Spleen (tissue), 11 donors: ENCODE results near the gene KCNT1. TPM values are rescaled to one million over a fixed set of nuclear protein-coding genes. Genes with fewer than 3 reads are reported as not detected.

Source experiments
- DNase-seq: peaks from one replicate; pipeline ENCODE4 v3.0.0-alpha.2; 2020
- H3K27ac ChIP-seq, 8 donors: fragments of 200-600 bp; sonication (generic) in 7 of 8; 1 replicate in 4 of 8; 2 replicates in 4 of 8; pipeline versions ENCODE4 v1.5.0 to v1.8.0; 2016 to 2021; ENCODE audit warnings: inconsistent platforms in 4 of 8, mild to moderate bottlenecking in 4 of 8, moderate library complexity in 1 of 8
- H3K27me3 ChIP-seq, 7 donors: fragments of 200-600 bp; sonication (generic) in 6 of 7; replicated peaks in 1 of 7; 1 replicate in 4 of 7; 2 replicates in 3 of 7; pipeline versions ENCODE4 v1.5.0 to v1.8.0; 2016 to 2021; ENCODE audit warnings: inconsistent platforms in 3 of 7, mild to moderate bottlenecking in 1 of 7
- H3K36me3 ChIP-seq, 6 donors: fragments of 200-600 bp; sonication (generic) in 5 of 6; 1 replicate in 4 of 6; 2 replicates in 2 of 6; pipeline versions ENCODE4 v1.5.0 to v1.8.0; 2016 to 2021; ENCODE audit warnings: inconsistent platforms in 2 of 6
- H3K4me1 ChIP-seq, 6 donors: fragments of 200-600 bp; sonication (generic) in 5 of 6; 1 replicate in 3 of 6; 2 replicates in 3 of 6; pipeline versions ENCODE4 v1.5.0 to v1.8.0; 2016 to 2021; ENCODE audit warnings: inconsistent platforms in 3 of 6
- H3K4me3 ChIP-seq, 8 donors: fragments of 200-600 bp; sonication (generic) in 7 of 8; 1 replicate in 4 of 8; 2 replicates in 4 of 8; pipeline versions ENCODE4 v1.5.0 to v1.8.0; 2016 to 2021; ENCODE audit warnings: inconsistent platforms in 4 of 8, mild to moderate bottlenecking in 4 of 8, moderate library complexity in 2 of 8
- H3K9me3 ChIP-seq, 8 donors: fragments of 200-600 bp; sonication (generic) in 7 of 8; 1 replicate in 4 of 8; 2 replicates in 4 of 8; pipeline versions ENCODE4 v1.5.0 to v1.8.0; 2016 to 2021; ENCODE audit warnings: inconsistent platforms in 4 of 8
- CTCF ChIP-seq, 11 experiments: fragments of 200-600 bp in 7 of 11; fragments of 450-650 bp in 4 of 11; sonication (generic) in 4 of 11; IDR thresholded peaks in 8 of 11; conservative IDR thresholded peaks in 3 of 11; 1 replicate in 7 of 11; 2 replicates in 4 of 11; pipeline versions ENCODE4 v1.4.0 to v1.8.0; 2016 to 2021; ENCODE audit warnings: antibody characterized with exemption in 11 of 11, inconsistent platforms in 4 of 11, mild to moderate bottlenecking in 1 of 11
- POLR2A ChIP-seq, 3 donors: fragments of 450-650 bp; IDR thresholded peaks; one replicate each; pipeline ENCODE4 v1.5.1; 2017; ENCODE audit warnings: antibody characterized with exemption in 3 of 3, mild to moderate bottlenecking in 1 of 3
- POLR2AphosphoS5 ChIP-seq, 3 donors: sonication (generic); formaldehyde crosslinking; IDR thresholded peaks; one replicate each; pipeline ENCODE4 v1.5.1; 2017; ENCODE audit warnings: antibody characterized with exemption in 3 of 3
- WGBS, 5 donors: extraction: QIAGEN DNeasy Blood & Tissue Kit in 3 of 5; methylation state at CpG; one replicate each; pipeline versions ENCODE4 v1.1.5 to v1.1.7; 2013 to 2018; 5-methylcytosine and 5-hydroxymethylcytosine counted together
- intact Hi-C: fragments of 100-400 bp; cut with DNase I; formaldehyde crosslinking; loops from one replicate; pipeline ENCODE4 v1.15.0; 2023; ENCODE audit warnings: low total_unique reads
- polyA plus RNA-seq, 3 donors: library from polyadenylated mRNA; stranded (reverse); fragments of 200-250 nt; gene quantifications; one replicate each; pipeline ENCODE4 v1.2.1, GENCODE V29; 2013
- total RNA-seq, 7 donors: library from RNA; depleted of rRNA in 3 of 7; stranded (reverse); fragments of >200 nt in 3 of 7; fragmentation: NEBNext Ultra II Directional in 4 of 7; extraction: Animal tissue kit (Norgen Biotek cat#: 25700) in 4 of 7; gene quantifications; one replicate each; pipeline versions ENCODE4 v1.1.0 to v1.2.1, GENCODE V29; 2016 to 2021
- donor health status: healthy with polysubstance abuse.
- donor health status: DM: no; HTN: no; CAD: no; lungs with moderate emphysema.
- donor health status: DM: no; HTN: no; CAD: no.
- donor health status: Bipolar disorder and iron deficiency.
- donor health status: healthy.
- donor health status: DM: no; HTN: no; CAD: no.
- donor health status: DM: yes; HTN: yes; CAD: no.

The KCNT1 gene
- total and polyA plus RNA-seq, 10 donors, result 1.0 to 41.5 (median 19.8) TPM

DNA sequence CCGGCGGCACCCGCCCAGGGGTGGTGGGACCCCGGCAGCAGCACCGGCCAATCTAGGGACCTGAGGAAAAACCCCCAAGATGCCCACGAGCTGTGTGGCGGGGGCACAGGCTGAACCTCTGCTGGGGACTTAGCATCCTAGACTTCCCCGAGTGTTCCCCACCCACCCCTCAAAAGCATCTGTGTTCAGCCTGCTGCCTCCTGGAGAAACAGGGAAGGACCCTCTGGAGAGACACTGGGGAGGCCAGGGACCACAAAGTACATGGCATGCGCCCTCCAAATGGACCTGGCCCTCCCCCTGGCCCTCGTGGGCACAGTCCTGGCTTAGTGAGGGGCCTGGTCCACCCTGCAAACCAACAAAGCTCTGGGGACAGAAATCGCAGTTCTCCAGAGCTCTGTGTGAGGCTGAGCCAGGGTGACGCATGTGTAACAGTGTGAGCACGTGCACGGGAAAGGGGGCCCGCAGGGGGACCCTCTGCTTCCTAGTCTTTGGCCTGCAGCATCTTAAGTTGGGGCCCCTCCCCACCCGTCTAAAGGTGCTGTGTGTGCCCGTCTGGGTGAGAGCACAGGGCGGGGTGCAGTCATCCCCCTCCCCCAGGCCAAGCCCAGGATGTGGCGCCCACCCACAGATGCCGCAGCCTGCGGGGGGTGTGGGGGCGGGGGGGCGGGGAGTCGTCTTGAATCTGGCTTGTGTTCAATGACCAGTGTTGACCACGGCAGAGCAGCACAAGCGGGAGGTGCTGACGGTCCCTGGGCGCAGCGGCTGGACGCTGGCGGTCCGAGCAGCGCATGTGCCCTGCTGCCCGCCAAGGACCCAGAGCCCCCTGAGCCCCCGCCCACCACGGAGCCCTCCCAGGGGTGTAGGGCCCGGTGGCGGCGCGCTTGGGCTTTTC, 672 bp upstream of the KCNT1 start:
- Histone ChIP-seq H3K27me3 (peaks cover 0 to 64% (median 26%) of the 10 kb centered on the region in 7 donors), H3K9me3 (no peaks in the 10 kb centered on the region), H3K36me3 (no peaks in the 10 kb centered on the region), H3K27ac (no peak overlapping the region), H3K4me3 (peak overlapping the region in 5 of 8 donors; percentile 1 to 55 (median 9)), H3K4me1 (peaks cover 0 to 47% (median 21%) of the 10 kb centered on the region in 6 donors)
- 23 to 41% (median 25%) methylated on average over 18 to 40 of the region's 40 CpGs for WGBS, 5 donors
- no peak for DNase-seq
- intact Hi-C loops, result no loop called here
- no peak for TF ChIP-seq POLR2AphosphoS5 (IDR thresholded peaks at IDR 0.05)
- no peak for TF ChIP-seq POLR2A (IDR thresholded peaks at IDR 0.05)
- TF ChIP-seq CTCF (IDR thresholded peaks at IDR 0.05 in 8 of 11, conservative IDR thresholded peaks at IDR 0.05 in 3 of 11), result no peak

GRCh38 chr9:135703726-135704125, 1.7 kb downstream of the KCNT1 start:
- Histone ChIP-seq H3K27me3 (peaks cover 0 to 60% (median 26%) of the 10 kb centered on the region in 7 donors), H3K27ac (peak overlapping the region in 3 of 8 donors; percentile 75 to 83 (median 80)), H3K4me3 (no peak overlapping the region), H3K9me3 (no peaks in the 10 kb centered on the region), H3K4me1 (peaks cover 0 to 71% (median 40%) of the 10 kb centered on the region in 6 donors), H3K36me3 (peaks cover 0 to 4% (median 0%) of the 10 kb centered on the region in 6 donors)
- intact Hi-C loops, result no loop called here
- DNase-seq, result no peak
- WGBS, 5 donors, result 29 to 45% (median 36%) methylated on average over 10 to 14 of the region's 14 CpGs
- no peak for TF ChIP-seq POLR2A (IDR thresholded peaks at IDR 0.05)
- no peak for TF ChIP-seq CTCF (IDR thresholded peaks at IDR 0.05 in 8 of 11, conservative IDR thresholded peaks at IDR 0.05 in 3 of 11)
- TF ChIP-seq POLR2AphosphoS5 (IDR thresholded peaks at IDR 0.05), result no peak

DNA sequence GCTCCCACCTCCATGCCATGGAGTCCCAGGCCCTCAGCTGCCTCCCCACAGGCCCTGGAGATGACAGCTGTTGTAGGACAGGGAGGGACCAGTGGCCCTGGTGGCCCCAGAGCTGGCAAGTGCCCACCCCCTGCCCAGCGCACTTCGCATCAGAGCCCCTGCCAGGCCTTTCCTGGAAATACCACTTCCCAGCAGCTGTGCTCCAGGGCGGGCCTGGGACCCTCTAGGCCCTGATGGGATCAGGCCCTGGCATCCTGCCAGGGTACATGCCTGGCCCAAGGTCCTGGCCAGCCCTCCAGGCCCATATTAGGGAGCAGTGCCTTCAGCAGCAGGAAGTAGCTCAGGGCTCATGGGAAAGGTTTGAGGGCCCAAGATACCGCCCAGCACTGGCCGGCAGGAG, 2.5 kb downstream of the KCNT1 start:
- Histone ChIP-seq H3K4me3 (peak overlapping the region in 6 of 8 donors; percentile 6 to 64 (median 30)), H3K27ac (peak overlapping the region in 5 of 8 donors; percentile 49 to 83 (median 75)), H3K9me3 (no peaks in the 10 kb centered on the region), H3K27me3 (peaks cover 0 to 54% (median 26%) of the 10 kb centered on the region in 7 donors), H3K36me3 (peaks cover 0 to 4% (median 0%) of the 10 kb centered on the region in 6 donors), H3K4me1 (peaks cover 0 to 79% (median 41%) of the 10 kb centered on the region in 6 donors)
- peak; percentile 83 for DNase-seq
- 40 to 68% (median 62%) methylated on average over 1 to 5 of the region's 5 CpGs for WGBS, 5 donors
- intact Hi-C loops, result no loop called here
- TF ChIP-seq POLR2AphosphoS5 (IDR thresholded peaks at IDR 0.05) (peak; percentile 78 to 88 (median 80)), POLR2A (IDR thresholded peaks at IDR 0.05) (no peak), CTCF (IDR thresholded peaks at IDR 0.05 in 8 of 11, conservative IDR thresholded peaks at IDR 0.05 in 3 of 11) (no peak)

- intact Hi-C loops, result no loop called here
- no peaks in the 10 kb centered on the region for H3K9me3 ChIP-seq
- TF ChIP-seq POLR2AphosphoS5 (IDR thresholded peaks at IDR 0.05), result peak in 2 of 3 donors; percentile 5 to 52
- no peak for TF ChIP-seq CTCF (IDR thresholded peaks at IDR 0.05 in 8 of 11, conservative IDR thresholded peaks at IDR 0.05 in 3 of 11)
- peaks cover 0 to 45% (median 26%) of the 10 kb centered on the region in 7 donors for H3K27me3 ChIP-seq
- peaks cover 0 to 4% (median 0%) of the 10 kb centered on the region in 6 donors for H3K36me3 ChIP-seq
- H3K27ac ChIP-seq, result peak overlapping the region in 5 of 8 donors; percentile 49 to 83 (median 75)
- WGBS, 5 donors, result 56 to 87% (median 66%) methylated on average over 4 to 14 of the region's 14 CpGs
- H3K4me3 ChIP-seq, result peak overlapping the region in 7 of 8 donors; percentile 6 to 64 (median 27)
- H3K4me1 ChIP-seq, result peaks cover 0 to 84% (median 41%) of the 10 kb centered on the region in 6 donors
- no peak for DNase-seq
Observed at GRCh38 chr9:135705376-135705775, 3.4 kb downstream of the KCNT1 start.
